GM18858 (cell line): ENCODE results near the gene HOXC6.

ENCODE experiments used
- ATAC-seq: cut with Tn5 transposase; IDR thresholded peaks from one replicate; pipeline ENCODE4 v1.9.1; 2021; ENCODE audit not compliant: unreplicated experiment

The HOXC6 gene

DNA sequence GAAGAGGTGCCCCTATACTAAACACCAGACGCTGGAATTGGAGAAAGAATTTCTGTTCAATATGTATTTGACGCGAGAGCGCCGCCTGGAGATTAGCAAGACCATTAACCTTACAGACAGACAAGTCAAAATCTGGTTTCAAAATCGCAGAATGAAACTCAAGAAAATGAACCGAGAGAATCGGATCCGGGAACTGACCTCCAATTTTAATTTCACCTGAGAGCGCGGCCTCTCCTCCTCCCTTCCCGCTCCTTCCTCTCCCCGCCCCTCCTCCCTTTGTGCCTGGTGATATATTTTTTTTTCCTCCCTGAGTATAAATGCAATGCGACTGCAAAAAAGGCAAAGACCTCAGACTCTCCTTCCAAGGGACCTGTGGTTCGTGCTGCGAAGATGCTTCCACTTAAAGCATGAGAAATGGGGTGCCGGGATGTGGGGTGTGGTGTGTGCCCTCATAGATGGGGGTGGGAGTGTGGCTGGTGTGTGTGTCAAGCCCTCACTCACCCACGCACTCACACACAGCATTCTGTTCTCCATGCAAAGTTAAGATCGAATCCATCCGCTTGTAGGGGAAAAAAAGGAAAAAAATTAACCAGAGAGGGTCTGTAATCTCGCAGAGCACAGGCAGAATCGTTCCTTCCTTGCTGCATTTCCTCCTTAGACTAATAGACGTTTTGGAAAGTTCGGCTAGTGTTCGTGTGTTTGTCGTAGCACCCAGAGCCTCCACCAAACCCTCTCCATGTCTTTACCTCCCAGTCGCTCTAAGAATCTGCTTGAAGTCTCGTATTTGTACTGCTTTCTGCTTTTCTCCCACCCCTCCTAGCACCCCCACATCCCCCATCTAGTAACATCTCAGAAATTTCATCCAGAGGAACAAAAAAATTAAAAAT, 38.8 kb upstream of the HOXC6 start:
- no peak for ATAC-seq

- no peak for ATAC-seq
Observed at GRCh38 chr12:53990311-53991076, 37.7 kb upstream of the HOXC6 start.

DNA sequence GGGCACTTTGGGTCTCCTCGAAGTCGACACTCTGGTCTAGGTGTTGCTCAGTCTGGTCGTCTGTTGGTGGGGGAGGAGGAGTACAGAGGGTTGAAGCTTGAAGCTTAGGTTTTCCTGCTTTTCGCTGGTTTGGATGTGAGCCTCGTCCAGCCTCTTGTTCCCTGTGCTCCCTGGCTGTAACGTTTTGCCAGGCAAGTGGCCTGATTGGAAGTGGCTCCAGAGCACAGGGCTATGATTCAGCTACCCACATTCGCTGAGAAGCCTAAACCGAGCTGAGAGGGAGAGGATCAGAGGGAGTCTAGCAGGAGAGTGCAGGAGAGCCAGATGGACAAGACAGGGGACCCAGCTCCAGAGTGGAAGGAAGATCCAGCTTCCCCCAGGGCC, 37.2 kb upstream of the HOXC6 start:
- ATAC-seq = no peak

- ATAC-seq = no peak
Observed at GRCh38 chr12:53992377-53992889, 35.8 kb upstream of the HOXC6 start.

DNA sequence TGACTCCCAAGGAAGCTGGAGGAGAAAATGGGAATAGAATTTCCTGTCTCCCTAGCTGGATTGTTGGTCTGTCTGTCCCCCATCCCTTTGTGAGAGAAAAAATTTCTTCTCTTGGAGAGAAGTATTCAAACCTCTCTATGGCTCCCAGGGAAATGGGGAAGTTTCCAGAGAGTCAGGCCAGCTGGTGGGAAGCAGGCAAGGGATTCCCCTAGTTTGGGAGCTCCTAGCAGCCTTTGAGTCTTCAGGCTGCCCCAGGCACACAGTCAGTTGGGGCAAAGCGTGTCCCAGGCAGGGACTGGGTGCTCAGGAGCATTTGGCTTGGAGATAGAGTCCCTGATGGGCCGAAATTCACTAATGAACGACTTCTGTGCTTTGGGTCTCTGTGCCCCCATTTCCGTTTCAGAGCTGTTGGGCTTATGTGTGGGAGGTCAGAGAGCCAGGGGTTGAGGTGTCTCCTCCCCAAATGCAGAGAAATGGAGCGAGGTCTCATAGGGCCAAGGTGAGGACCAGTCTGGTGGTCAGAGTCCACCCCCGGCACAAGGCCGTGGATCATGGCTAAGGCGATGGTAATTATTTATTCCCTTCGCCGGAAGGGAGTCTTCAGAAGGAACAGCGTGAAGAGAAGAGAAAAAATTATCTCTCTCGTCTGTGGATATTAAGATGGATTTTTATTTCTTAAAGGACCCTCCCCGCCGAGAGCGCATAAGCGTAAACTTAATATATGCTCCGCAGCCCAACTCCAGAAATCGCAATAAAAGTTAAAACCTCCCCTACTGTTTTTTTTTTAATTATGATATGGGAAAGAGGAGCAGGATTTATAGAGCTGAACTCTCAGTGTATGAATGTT, 34.9 kb upstream of the HOXC6 start:
- no peak for ATAC-seq

DNA sequence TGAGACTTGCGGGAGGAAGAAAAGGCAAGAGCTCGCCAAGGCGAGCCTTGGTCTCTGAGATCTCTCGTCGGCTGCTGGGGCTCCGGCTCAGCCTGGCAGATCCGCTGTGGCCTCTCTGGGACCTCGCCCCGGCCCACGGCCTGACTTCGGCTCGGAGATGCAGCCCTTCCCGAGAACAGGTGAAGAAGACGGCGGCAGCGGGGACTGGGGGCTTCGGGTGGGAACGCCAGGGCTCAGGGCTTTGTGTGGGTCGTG, 34.3 kb upstream of the HOXC6 start:
- no peak for ATAC-seq

DNA sequence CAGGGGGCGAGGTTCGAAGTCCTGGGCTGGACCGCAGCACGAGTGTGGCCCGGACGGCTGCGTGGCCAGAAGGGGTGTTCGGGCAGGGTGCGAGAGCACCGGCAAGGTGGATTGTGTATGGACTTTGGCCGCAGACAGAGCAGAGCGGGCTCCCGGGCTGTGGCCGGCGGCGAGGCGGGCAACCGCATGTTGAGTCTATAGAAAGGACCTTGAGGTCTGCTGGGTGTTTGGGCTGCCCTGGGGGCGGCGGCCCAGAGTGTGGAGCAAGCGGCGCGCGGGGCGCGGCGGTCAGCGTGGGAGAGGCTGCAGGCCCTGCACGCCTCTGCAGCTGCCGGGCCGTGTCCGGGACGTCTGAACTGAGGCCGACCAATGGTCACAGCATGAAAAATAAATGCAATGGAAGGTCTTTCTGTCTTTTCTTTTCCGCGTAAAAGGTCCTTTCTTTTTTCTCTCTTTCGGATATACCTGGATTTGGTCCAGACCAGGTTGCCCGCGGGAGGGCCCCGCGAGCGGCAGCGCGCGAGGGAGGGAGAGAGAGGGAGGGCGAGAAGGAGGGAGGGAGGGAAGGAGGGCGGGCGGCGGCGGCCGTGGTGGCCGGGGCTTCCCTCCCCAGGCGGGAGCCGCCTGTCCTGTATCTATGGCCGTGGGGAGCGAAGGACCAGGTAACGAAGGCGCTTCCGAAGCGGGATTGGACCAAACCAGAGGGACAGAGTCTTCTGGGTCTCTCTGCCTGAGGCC, 33.8 kb upstream of the HOXC6 start:
- no peak for ATAC-seq

DNA sequence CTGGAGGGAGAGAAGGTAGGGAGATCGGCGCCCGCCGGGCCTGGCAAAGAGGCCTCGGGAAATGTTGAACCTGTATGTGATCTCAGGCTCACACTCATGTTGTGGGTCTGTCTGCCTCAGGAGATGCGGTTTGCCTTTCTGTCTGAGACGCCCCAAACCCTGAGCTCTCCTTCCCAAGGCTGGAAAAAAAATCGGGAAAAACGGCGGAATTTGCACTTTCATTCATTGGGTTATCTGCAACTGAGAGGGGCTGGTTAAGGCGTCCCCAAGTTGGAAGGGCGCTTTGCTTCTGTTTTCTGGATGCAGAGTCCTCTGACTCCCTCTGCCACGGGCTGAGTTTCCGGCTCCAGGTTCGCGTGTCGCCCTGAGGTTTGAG, 33.2 kb upstream of the HOXC6 start:
- ATAC-seq = no peak

- no peak for ATAC-seq
Observed at GRCh38 chr12:53995378-53996239, 32.6 kb upstream of the HOXC6 start.

DNA sequence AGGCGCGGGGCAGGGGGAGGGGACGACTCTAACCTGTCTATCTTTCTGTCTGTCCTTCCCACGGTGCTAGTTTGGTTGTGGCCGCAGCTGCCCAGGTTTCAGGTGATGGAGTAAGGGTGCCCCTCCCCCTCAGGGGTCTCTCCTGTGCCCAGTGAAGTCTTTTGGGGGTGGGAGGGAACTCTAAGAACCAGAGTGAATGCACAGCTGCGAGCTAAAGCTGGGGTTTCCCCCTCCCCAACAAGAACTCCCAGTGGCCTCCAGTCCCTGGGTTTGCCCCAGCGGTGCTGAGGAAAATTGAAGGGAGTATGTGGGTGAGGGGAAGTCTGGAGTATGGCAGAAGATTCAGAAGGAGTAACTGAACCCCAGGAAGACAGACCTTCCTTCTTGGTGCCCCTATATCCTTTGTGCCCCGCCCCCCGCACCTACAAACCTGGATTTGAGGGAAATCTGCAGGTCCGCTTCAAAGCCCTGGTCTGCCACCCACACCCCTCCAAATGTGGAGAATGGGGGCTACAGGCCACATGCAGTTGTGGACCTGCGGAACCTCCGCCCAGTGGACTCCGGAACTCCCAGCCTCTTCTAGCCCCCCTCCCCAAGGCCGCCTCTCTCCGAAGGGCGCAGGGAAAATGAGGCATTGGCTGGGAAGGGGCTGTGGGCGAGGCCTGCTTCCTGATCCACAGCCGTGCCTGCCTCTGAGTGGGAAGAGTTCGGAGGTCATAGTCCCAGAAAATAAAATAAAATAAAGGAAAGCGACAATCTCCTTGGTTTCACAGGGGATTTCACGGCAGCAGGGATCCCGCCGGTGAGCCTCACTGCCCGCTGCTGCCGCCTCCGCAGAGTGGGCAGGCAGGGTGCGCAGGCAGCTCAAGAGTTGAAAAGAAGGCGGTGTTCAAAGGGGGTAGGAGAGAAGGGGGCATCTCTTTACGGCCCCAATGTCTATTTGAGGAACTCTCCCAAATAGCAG, 31.7 kb upstream of the HOXC6 start:
- ATAC-seq = no peak

- no peak for ATAC-seq
Observed at GRCh38 chr12:53997204-53998109, 30.8 kb upstream of the HOXC6 start.

- ATAC-seq = no peak
Observed at GRCh38 chr12:53998110-53998899, 29.9 kb upstream of the HOXC6 start.

DNA sequence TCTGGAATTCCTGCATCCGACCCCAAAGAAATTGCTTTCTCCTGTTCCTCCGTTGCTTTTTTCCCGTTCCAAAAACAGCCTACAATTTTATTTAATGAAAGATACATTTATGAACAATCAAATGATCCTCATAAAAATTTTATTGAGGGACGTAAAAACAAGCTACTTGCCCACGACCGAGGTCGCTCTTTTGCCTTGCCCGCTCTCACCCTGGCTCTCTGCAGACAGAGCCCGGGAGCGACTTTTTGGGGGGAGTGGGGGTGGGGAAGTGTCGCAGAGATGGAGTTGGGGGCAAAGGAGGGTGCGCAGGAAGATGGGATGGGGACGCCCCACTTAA, 29.4 kb upstream of the HOXC6 start:
- no peak for ATAC-seq

DNA sequence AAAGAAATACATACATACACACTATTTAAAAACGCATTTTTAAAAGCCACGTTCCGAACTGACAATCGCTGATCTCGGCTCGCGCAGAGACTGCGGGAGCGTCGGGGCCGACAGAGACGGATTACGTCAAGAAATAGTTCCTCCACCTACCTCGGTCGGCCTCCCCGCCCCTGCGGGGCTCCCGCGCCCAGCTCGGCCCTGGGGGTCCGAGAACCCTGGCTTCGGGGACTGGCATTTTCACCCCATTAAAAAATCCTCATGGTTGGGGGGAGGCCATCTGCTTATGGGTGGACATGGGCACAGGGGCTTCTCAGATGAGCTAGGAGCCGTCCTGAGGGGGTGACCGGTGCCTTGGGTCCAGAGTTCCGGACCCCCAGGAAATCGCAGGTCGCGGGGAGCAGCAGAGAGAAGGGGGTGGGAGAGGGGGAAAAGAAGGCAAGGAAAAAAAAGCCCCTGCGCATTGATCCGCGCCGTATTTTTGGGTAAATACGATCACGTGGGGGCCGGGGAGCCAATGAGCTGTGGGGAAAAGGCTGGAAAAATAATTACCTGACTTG, 28.6 kb upstream of the HOXC6 start:
- no peak for ATAC-seq

DNA sequence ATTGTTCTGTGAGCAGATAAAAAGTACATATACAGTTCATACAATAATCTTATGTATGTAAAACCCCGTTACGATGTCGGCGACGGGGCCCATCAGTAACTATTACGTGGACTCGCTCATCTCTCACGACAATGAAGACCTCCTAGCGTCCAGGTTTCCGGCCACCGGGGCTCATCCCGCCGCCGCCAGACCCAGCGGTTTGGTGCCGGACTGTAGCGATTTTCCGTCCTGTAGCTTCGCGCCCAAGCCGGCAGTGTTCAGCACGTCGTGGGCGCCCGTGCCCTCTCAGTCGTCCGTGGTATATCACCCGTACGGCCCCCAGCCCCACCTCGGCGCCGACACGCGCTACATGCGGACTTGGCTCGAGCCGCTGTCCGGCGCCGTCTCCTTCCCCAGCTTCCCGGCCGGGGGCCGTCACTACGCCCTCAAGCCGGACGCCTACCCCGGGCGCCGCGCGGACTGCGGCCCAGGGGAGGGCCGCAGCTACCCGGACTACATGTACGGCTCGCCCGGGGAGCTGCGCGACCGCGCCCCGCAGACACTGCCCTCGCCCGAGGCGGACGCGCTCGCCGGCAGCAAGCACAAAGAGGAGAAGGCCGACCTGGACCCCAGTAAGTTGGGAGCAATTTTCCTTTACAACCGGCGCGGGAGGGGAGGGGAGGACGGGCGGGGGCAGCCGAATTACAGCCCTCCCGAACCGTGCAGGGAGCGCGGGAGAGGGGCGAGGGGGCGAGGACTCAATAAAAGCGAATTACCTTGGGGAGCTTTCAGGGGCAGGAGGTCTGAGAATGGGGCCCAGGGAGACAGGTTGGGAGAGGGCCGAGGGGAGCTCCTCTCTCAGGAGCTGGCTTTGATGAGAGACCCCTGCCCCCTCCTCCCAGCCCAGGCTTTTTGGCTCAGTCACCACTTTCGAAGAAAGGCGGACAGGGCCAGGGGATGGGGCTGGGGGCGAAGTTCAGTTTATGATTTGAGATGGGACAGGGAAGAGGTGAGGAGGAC, 27.8 kb upstream of the HOXC6 start, which contains the start of gene HOXC9:
TSS of gene HOXC9 (plus strand) at position 46 of the 999 bp plus-strand sequence. CDS start at position 74, 28 bp downstream.
- ATAC-seq = no peak
